Measurements from ENCODE around the gene GNG7.
A peak's percentile ranks its signal among the peaks of the same experiment; 100 is the strongest.
"Not testable (repeated sequence)": the region's sequence is repeated elsewhere in the genome, so short reads cannot be mapped to it uniquely, and the experiment has no call there.

GNG7 gene

DNA sequence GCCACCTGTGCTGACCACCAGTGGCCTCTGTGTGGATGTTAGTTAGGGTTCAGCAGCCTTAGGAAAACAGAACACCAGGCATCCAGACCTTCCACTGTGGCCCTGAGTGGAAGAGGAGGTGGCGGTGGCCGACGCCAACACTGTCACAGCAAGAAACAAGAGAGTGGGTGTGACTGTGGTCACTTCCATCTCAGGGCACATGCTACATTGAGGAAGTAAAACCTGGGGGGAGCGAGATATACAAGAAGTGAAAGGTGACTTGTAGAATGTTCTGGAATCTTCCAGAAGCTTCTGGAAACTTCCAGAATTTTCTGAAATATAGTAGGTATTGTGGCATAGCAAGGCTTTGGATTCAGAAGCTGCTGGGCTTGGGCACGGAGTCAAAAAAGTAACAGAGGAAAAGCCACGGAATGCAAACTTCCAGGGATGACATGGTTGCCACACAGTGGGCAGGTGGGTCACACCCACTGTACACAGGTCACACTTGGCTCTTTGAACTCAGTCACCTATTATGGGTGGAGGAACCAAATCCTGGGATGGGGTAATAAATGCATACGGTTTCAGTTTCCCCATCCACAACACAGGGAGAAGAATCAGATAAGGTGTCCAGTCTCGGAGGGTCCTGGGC is 24.3 kb downstream of the GNG7 start:
- no peak for DNase-seq (ENCODE audit: low read depth in 1 of 2, low spot score in 1 of 2)

DNA sequence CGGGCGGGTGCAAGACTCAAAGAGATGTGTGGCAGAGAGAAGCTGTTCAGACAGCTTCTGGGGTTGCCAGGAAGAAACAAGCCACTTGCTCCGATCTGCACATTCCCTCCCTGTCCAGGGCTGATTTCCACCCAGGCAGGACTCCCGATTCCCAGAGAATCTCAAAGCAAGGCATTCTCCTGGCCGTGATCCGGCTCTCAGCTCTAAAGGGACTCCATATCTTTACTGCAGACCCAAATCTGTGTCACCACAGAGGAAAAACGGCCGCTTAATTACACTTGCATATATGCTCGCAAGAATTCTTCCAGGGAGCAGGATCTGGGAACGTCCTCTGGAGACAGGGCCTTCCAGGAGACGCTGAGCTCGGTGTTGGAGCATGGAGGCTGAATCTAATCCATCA is 25.7 kb downstream of the GNG7 start:
- no peak for DNase-seq (ENCODE audit: low read depth in 1 of 2, low spot score in 1 of 2)

DNA sequence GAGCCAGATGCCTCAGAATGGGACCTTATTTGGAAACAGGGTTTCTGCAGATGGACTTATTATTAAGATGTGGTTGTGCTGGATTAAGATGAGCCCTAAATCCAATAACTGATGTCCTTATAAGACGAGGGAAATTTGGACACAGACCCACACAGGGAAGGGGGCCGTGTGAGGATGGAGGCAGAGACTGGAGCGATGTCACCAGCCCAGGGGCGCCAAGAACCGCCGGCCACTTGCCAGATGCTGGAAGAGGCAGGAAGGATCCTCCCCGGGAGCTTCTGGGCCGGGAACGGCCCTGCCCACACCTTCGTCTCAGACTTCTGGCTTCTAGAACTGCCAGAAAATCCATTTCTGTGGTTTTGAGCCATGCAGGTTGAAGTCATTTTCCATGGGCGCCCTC is 26.6 kb downstream of the GNG7 start:
- DNase-seq (ENCODE audit: low read depth in 1 of 2, low spot score in 1 of 2) = no peak

DNA sequence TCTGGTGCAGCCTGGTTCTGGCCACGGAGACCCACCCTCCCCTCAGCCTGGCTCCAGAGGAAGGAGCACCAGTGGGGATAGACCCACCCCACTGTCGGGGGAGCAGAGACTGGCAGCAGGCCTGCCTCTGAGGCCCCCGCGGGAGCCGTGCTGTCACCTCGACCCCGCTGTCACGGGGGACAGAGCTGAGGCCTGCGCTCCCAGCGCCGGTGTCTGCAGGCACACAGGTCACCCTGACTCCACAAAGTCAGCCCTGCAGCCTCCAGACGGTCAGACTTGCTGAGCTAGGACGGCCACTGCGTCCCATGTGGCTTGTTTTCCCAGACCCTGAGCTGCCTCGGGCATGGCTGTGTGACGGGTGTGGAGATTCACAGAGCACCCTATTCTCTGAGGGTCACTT is 32.3 kb downstream of the GNG7 start:
- no peak for DNase-seq (ENCODE audit: low read depth in 1 of 2, low spot score in 1 of 2)

DNA sequence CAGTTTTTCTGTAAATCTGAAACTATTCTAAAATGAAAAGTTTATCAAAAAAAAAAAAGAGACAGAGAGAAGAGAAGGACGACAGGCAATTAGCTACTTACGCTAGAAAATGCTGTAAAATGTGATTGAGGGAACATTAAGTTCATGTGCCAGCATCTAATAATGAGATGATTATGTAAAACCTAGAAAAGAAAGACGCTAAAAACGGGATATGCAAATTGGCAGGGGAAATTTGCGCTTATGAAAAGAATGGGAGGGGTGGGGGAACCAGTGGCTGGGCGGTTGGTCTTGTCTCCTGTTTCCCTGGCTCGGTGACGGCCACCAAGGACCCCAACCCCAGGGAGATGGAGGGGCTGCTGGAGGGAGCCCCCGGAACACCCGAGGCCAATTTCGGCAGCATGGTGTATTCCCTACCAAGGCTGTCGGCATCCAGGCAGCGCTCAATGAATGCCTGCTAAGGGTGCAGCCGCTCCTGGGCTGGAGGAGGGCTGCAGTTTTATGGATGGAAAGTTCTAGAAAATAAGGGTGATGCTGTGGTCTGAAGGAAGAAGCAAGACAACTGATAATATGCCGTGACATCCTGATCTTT is 34.2 kb downstream of the GNG7 start:
- no peak for DNase-seq (ENCODE audit: low read depth in 1 of 2, low spot score in 1 of 2)

DNA sequence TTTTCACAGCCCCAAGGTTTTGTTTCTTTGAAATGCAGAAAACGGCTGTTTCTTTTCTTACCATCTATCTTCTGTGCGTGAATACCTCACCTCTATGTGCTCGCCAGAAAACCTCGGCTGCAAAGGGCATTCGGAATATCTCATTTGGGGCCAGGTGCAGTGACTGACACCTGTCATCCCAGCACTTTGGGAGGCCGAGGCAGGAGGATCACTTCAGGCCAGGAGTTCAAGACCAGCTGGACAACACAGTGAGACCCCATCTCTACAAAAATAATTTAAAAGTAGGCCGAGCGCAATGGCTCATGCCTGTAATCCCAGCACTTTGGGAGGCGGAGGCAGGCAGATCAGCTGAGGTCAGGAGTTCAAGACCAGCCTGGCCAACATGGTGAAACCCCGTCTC is 35.1 kb downstream of the GNG7 start:
- DNase-seq (ENCODE audit: low read depth in 1 of 2, low spot score in 1 of 2) = not testable (repeated sequence)

DNA sequence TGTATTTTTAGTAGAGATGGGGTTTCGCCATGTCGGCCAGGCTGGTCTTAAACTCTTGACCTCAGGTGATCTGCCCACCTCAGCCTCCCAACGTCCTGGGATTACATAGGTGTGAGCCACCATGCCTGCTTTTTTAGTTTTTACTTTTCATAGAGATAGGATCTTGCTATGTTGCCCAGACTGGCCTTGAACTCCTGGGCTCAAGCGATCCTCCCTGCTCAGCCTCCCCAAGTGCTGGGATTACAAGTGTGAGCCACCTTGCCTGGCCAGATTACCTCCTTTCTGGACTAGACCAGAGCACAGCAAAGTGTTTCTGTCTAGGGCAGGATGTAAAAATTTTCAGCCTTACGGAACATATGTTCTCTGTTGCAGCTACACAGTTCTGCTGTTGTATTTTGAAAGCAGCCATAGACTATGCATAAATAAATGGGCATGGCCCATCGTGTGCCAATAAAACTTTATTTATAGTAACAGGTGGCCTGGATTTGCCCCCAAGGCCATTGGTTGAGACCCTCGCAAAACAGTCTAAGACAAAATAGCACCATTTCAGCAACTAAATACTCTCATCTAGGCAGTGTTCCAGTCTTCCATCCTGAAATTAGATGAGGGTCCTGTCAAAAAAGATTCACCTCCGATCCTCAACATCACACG is 36.0 kb downstream of the GNG7 start:
- DNase-seq (ENCODE audit: low read depth in 1 of 2, low spot score in 1 of 2) = no peak

DNA sequence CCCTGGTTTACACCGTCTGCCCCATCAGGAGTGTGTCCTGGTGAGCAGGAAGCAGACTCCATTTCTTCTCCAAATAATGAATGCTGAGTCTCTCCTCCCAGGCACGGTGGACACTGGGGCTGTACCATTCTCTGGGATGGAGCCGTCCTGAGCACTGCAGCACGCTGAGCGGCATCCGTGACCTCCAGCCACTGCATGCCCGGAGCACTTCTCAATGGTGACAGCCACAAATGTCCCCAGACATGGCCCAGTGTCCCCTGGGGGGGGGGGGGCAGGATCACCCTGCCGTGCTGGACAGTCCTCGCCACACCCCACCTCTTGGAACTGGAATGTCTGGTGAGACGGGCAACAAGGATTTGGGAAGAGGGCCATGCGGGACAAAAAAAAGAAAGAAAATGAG is 37.4 kb downstream of the GNG7 start:
- no peak for DNase-seq (ENCODE audit: low read depth in 1 of 2, low spot score in 1 of 2)

DNA sequence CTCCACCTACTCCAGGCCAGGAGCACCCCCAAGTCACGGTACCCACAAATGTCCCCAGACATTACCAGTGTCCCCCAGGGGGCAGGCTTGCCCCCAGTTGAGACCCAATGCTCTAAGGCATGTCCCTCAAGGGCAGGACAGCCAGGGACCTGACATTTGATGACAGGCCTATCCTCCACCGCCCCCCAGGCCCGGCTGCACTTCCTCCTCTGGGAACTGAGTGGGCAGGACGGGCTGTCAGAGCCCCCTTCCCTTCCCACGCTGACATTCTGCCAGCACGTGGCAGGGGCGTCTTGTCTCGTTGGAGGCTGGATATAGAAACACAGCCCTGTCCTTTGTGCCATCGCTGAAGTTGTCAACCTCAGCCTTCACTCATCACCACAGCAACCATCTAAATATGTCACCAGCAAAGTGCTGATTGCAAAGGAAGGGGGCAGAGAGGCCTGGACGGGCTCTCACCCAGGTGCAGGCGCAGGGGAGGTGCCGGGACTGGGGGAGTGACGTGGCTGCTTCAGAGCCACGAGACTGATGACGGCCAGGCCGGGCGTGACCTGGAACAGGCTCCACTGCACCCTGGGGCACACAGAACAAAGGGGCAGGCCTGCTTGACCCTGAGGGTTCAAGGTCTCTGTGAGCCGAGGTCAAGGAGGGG is 38.4 kb downstream of the GNG7 start:
- DNase-seq (ENCODE audit: low read depth in 1 of 2, low spot score in 1 of 2) = no peak

DNA sequence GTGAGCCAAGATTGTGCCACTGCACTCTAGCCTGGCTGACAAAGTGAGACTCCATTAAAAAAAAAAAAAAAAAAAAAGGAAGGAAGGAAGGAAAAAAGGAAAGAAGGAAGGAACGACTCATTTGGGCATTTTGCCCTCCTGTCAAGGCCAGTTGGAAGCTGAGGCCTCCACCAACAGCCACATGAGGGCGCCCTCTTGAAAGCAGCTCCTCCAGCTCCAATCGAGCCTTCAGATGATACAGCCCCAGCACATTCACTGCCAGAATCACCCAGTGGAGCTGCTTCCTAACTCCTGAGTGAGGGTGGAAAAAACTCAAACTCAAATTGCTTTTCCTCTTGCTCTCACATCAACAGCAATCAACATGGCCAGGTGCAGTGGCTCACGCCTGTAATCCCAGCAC is 40.9 kb downstream of the GNG7 start:
- DNase-seq (ENCODE audit: low read depth in 1 of 2, low spot score in 1 of 2) = no peak

DNA sequence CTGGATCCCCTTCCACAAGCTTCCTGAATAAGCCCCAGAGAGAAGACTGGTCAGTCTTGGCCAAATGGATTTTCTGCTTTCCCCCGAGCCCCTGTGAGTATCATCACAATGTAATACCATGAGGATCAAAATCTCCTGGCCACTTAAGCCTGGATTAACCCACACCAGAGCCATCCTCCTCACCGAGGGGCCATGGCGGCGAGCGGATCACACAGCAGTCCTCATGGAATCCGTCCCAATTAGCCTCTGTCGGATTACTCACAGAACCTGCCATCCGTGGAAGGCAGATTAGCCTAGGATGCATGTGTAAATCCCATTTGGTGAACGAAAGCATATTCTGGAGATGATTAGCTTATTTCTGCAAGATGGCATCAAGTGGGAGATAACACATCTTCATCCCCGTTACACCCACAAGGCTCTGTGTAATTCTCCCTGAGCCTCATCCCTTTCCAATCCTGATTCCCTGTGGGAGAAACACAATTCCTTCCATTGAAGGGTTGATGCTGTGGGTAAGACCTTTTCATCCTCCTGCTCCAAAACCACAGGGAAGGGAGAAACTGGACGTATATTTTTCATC is 42.5 kb downstream of the GNG7 start:
- DNase-seq (ENCODE audit: low read depth in 1 of 2, low spot score in 1 of 2) = no peak

DNA sequence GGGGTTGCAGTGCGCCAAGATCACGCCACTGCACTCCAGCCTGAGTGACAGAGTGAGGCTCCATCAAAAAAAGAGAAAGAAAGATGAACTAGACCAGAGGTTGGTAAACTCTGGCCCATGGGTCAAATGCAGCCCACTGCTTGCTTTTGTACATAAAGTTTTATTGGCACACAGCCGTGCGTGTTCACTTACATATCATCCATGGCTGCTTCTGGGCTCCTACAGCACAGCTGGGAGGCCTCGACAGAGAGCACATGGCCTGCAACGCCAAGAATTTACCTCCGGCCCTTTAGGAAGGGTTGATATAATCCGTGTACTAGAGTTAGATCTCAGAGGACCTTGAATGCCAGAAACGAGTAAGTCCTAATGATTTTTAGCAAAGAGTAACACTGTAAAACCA is 46.0 kb downstream of the GNG7 start:
- DNase-seq (ENCODE audit: low read depth in 1 of 2, low spot score in 1 of 2) = no peak

DNA sequence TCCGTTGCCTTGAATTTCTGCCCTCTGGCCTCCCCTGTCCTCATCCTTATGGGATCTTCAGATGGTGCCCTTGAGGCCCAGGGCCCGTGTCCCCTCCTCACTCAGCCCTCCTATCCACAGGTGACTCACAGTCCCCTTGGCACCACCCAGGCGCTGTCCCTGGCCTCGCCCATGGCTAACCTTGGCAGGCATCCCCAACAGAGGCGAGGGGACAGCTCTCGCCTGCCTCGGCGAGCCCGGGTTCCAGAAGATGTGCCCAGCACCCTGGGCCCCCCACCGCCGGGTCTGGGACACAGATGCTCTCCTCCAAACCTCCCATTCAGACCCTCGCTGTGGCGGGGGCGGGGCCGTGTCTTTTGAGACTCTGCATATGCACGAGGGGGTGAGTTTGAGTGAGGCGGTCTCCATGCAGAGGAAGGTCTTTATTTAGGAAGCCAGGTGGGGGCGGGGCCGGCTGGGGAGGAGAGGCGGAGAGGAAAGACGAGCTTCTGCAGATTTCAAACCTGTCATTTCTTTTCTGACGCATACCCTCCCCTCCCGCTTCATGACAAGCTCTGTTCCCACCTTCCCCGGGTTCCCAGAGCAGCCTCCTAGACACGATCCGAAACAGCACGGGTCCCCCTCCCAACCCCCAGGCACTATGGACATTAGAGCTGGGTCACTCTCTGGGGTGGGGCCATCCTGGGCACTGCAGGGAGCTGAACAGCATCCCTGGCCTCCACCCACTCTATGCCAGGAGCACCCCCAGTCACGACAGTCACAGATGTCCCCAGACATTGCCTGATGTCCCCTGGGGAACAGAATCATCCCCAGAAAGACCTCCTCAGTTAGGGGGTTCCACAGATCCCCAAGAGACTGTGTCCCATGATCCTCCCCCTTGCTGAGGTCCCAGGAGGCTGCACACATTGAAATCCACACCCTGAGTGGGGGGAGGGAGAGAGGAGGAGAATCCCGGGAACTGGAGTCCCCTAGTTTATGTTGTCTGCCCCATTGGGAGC is 48.5 kb downstream of the GNG7 start:
- no peak for DNase-seq (ENCODE audit: low read depth in 1 of 2, low spot score in 1 of 2)

DNA sequence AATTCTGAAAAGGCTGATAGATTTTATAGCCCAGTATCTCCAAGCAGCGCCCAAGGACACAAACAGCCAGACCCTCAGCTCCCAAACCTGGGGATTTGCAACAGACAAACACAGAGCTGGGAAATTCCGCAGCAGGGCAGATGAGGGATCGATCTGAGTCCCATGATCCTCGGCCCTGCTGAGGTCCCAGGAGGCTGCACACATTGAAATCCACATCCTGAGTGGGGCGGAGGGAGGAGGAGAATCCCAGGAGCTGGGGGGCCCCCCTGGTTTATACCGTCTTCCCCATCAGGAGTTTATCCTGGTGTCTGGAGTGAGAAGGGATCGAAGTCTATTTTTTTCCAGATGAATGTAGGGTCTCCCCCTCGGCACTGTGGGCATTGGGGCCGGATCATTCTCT is 49.3 kb downstream of the GNG7 start:
- no peak for DNase-seq (ENCODE audit: low read depth in 1 of 2, low spot score in 1 of 2)

DNA sequence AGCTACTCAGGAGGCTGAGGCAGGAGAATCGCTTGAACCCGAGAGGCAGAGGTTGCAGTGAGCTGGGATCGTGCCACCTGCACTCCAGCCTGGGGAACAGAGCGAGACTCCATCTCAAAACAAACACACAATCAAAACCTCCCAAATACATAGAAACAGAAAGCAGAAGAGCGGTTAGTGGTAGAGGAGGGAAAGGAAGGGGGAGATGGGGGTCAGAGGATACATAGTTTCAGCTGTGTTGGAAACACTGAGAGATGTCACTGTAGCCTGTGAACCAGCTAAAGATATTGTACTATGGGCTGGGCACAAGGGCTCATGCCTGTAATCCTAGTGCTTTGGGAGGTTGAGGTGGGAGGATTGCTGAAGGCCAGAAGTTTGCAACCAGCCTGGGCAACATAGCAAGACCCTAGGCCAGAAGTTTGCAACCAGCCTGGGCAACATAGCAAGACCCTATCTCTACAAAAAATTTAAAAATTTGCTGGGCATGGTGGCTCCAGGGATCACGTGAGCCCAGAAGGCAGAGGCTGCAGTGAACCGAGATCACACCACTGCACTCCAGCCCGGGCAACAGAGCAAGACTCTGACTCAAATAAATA is 49.9 kb downstream of the GNG7 start:
- no peak for DNase-seq (ENCODE audit: low read depth in 1 of 2, low spot score in 1 of 2)

DNA sequence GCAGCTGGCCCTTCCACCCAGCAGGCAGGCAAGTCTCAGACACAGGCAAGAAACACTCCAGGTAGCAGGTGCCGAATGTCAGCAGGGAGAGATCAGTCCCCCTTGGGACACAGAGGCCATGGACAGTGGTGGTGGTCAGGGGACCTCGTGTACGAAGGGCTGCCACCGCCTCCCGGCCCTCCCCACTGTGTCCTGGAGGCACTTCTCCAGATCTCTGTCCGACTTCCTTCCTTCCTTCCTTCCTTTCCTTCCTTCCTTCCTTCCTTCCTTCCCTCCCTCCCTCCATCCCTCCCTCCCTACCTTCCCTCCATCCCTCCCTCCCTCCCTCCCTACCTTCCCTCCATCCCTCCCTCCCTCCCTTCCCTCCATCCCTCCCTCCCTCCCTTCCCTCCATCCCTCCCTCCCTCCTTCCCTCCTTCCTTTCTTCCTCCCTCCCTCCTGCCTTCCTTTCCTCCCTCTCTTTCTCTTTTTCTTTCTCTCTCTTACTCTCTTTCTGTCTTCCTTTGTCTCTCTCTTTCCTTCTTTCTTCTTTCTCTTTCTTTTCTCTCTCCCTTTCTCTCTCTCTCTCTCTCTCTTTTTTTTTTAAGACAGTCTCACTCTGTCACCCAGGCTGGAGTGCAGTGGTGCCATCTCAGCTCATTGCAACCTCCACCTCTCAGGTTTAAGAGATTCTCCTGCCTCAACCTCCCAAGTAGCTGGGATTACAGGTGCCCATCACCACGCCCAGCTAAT is 51.3 kb downstream of the GNG7 start:
- not testable (repeated sequence) for DNase-seq (ENCODE audit: low read depth in 1 of 2, low spot score in 1 of 2)

DNA sequence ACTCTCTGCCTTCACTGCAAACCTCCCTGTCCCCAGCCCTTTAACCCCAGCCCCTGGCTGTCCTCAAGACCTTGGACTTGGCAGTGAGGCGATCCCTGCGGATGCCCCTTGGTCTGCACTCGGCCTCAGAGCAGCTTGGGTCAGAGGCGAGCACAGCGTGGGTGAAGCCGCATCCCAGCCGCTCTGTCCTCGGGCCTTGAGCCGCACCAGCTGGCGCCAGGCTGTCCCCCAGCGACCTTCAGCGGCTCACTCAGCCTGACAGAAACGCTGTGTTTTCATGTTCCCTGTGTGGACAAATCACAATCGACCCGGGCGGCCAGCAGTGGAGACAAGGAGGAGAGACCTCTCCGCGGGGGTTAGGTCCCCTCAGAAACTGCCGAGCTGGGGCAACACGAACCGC is 52.0 kb downstream of the GNG7 start:
- no peak for DNase-seq (ENCODE audit: low read depth in 1 of 2, low spot score in 1 of 2)

DNA sequence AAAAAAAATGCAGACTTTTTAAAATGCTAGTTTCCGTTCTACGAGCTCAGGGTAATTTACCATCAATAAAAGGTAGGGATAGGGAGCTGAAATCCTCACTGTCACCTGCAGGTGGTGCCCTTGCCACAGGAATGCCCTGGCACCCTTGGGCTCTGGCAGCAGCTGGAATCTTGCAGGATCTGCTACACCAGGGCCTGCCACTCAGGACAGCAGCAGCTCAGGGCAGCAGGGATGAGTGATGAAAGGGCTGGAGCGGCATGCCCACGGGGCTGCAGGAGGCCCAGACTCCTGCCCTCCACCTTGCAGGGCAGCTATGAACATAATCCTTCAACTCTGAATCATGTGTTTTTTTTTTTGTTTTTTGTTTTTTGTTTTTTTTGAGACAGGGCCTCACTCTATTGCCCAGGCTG is 54.0 kb downstream of the GNG7 start:
- peak; percentile 50 to 66 for DNase-seq (ENCODE audit: low read depth in 1 of 2, low spot score in 1 of 2)

DNA sequence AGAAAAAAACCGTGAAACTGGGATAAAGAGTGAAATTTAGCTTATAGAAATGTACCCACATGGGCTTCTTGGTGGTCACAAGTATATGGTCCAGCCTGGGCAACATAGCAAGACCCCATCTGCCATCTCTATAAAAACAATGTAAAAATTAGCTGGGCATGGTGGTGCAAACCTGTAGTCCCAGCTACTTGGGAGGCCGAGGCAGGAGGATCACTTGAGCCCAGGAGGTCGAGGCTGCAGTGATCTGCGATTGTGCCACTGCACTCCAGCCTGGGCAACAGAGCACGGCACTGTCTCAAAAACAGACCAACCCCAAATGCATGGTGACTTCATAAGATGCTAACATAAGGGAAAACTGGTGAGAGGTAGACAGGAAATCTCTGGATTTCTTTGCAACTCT is 54.4 kb downstream of the GNG7 start:
- DNase-seq (ENCODE audit: low read depth in 1 of 2, low spot score in 1 of 2) = no peak
